ENCODE measurements around the gene MAP3K1. TPM values are rescaled to one million over a fixed set of nuclear protein-coding genes. Genes with fewer than 3 reads are reported as not detected.
"Not testable (repeated sequence)": the region's sequence is repeated elsewhere in the genome, so short reads cannot be mapped to it uniquely, and the experiment has no call there.

Gene MAP3K1
- total RNA-seq, 1 experiment from 2014 or later, result 18.4 TPM

DNA sequence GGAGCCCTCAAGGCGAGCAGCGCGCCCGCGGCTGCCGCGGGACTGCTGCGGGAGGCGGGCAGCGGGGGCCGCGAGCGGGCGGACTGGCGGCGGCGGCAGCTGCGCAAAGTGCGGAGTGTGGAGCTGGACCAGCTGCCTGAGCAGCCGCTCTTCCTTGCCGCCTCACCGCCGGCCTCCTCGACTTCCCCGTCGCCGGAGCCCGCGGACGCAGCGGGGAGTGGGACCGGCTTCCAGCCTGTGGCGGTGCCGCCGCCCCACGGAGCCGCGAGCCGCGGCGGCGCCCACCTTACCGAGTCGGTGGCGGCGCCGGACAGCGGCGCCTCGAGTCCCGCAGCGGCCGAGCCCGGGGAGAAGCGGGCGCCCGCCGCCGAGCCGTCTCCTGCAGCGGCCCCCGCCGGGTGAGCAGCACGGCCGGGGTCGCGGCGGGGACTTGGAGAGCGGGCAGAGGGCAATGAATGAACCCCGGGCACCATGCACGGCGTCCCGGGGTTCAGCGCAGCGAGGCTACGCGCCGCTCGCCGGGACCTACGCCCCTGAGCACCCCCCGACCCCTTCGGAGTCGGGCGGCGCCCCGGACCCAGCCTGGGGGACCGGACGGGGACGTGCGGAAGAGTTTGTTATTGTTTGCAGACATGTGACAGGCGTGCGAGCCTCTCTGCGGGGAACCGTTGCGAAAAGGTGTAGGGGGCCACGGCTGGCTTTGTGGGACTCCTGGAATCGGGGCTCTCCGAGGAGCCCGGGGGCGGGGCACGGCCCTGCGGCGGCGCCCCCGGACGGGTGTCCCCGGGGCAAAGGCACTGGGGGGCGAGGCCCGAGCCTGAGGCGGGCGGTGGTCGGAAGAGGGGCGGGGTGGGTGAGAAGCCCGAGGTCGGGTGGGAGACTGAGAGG lies 553 bp downstream of the MAP3K1 start:
- peak; percentile 44 for DNase-seq (ENCODE audit: low spot score)

DNA sequence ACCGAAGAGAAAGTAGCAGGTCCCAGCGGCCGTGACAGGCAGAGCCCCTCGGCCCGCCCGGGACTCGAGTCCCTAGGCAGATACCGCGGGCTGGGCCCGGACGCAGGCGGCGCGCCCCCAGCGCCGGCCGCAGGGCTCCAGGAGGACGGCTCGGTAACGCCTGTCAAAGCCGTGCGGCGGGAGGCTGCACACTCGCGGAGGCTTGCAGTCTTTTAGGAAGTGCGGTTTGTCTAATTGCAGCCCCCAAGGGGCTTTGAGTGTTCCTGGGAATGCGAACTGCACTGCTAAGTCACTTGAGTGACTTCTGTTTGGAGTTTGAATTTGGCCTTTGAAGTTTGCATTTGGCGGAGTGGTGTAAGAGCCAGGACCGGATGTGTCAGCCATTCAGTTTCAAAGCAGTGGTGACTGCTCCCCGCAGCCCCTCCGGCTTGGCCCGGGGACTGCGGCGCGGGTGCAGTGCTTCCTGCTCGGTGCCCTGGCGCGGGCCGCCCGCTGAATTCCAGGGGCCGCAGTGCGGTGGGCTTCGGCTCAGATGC lies 1.3 kb downstream of the MAP3K1 start:
- peak; percentile 70 for DNase-seq (ENCODE audit: low spot score)

DNA sequence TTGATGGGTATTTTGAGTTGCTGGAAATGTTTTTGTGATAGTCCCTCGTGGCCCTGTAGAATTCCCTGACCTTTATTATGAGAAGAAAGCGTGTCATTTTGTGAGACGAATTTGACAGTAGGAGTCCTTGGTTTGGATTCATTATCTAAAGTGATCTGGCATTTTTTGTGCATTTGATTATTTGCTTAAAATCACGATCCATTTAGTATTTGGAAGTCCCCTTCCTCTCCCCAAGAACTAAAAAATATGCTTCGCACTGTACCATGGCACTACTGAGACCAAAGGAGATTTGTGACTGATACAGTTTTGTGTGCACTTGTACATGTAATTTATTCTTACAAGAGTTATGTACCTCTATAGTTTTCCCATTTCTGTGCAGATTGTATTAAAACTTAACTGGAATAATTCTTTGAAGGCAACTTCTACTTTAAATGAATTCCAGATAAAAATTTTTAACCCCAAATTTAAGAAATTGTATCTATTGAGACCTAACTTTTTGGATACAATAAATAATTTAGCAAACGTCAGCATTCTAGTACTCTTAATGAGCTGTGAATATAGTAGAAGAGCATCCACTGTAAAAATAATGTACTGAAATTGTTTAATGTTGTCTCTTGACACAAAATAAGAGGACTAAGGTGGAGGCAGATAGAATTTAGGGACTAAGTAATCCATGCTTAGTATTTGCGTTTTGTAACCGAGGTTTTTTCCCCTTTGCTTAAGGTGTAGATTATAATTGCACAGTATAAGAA lies 2.1 kb downstream of the MAP3K1 start:
- peak; percentile 64 for DNase-seq (ENCODE audit: low spot score)

DNA sequence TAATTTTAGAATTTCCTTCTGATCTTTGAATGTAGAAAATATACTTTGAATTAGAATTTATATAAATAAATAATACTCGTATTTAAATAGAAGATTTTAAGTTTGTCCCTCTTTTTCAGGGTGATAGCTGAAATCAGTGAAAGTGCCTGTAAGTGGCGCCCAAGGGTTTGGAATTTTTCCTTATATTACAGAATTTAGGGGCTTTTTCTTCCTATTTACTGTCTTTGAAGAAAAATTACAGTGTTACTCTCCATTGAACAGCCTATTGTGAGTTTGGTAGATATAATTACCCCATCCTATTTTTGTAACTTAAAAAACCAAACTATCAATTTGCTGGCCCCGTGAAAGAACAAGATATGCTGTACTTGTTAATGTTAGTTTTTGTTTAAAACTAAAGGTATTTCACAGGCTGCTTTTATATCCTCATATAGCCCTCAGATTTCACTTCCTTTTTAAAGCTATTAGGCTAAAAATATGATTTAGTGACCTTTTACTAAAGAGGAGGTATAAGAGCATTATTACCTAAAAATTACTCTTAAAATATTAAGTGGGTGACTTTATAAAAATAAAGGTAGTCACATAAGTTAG lies 3.2 kb downstream of the MAP3K1 start:
- no peak for DNase-seq (ENCODE audit: low spot score)

DNA sequence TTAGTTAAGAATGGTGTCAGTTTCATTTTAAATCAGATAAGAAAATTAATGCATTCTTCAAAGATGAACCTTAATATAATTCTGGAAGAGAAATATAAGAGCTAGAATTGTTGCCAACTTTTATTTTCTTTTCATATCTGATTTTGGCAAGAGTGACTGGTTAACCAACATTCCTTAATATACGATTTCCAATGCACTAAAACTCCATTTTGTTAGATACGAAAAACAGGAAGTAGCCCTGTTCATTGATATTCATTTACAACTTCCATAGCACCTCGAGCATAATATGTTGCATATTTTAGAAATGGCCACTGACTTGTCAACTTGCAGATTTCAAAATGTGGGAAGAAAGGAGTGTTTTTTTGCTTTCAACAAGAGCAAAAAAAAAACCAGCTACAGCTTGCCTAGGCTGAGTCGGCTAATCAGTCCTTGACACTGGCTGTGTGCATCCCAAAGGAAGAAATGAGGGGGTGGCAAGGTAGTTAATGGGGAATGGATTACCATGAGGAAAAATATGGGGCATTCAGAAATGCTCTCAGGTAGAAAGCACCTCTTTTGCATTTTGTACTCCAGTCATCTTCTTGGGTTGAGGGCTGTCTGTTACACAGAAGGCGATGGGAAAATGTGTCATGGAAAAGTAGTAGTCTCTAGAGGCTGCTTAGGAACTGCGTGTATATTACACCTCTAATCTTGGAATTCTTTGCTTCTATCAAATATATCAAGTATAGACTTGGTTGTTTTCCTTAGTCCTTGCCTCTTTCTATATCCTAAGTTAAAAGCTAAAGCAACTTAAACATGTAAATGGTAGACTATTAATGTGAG lies 3.9 kb downstream of the MAP3K1 start:
- peak; percentile 55 for DNase-seq (ENCODE audit: low spot score)

DNA sequence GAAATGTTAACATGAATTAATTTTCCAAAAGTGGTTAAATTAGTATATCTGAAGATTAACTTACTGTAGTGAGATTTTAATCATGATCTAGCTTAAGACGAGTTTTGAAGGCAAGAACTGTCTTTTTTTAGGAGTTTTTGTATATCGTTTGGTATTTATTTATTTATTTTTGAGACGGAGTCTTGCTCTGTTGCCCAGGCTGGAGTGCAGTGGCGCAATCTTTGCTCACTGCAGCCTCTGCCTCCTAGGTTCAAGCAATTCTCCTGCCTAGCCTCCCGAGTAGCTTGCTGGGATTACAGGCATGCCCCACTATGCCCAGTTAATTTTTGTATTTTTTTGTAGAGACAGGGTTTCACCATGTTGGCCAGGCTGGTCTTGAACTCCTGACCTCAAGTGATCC lies 6.5 kb downstream of the MAP3K1 start:
- not testable (repeated sequence) for DNase-seq (ENCODE audit: low spot score)

DNA sequence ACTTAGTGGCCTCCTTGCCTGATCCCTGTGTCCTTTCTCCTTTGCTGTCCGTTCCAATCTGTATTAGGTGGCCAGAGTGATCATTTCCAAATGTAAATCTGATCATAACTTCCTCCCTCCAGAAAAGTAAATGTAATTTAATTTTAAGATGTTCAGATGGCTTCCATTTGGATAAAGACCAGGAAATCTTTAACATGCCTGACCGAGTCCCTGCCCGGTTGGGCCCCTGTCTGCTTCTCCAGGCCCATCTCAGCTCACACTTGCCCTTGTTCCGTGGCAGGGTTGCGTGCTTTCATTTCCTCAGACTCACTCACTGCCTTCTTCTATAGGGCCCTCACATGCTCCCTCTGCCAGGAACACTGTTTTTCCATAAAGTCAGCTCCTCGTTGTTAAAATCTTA lies 7.6 kb downstream of the MAP3K1 start:
- no peak for DNase-seq (ENCODE audit: low spot score)

DNA sequence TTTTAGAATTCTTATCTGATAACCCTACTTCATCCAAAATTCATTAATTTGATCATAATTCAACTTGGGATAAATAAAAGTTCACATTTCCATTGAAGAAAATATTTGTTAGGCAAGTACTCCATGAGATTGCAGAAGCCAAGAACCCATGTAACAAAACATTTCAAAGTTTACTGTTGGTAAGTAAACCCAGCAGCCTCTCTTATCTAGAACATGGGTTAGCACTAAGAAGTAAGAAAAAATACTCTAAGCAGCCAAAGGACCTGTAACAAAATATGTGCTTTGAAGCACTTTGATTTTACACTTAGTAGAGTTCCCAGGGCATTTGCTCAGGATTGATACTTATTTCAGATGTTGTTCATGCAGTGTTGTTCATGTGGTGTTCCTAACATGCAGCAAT lies 8.7 kb downstream of the MAP3K1 start:
- DNase-seq (ENCODE audit: low spot score), result no peak

DNA sequence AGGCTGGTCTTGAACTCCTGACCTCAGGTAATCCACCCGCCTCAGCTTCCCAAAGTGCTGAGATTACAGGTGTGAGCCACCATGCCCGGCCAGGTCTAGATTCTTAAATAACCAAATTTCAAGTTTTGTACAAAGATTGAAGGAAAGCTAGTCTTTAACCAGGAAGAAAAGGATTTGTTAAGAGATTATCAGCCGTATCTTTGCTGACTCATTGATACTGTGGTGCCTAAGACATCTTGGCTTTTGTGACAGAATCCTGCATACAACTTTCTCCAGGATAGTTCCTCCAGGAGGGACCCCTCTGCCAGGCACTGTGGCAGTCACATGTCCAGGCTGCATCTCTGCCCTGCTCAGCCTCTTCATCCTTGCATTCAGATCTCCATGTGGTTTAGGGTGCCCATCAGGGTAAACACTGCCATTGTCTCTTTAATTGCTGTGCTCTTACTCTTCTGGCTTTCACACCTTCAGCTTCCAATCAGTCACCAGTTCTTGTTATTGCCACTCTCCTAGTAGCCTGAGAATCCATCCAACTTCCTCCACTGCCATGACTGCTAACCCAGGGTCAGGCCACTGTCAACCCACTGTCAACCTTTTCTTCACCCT lies 10.0 kb downstream of the MAP3K1 start:
- DNase-seq (ENCODE audit: low spot score), result no peak

DNA sequence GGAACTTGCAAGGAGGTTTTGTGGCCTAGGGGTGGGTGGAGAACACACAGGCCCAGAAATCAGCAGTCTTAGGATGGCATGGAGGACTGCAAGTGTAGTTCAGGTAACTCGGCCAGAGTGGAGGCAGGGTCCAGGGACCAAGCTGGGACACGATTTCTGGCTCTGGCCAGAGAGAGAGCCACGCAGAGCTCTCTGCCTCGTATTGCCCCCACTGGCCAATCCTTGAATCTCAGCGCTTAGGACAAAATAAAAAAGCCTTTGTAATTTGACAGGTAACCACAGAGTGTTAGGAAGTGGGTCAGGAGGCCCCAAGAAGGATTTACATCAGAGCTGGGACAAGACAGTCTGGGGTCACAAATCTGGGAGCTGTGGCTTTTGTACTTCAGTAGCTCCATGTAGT lies 11.7 kb downstream of the MAP3K1 start:
- DNase-seq (ENCODE audit: low spot score), result peak; percentile 54

DNA sequence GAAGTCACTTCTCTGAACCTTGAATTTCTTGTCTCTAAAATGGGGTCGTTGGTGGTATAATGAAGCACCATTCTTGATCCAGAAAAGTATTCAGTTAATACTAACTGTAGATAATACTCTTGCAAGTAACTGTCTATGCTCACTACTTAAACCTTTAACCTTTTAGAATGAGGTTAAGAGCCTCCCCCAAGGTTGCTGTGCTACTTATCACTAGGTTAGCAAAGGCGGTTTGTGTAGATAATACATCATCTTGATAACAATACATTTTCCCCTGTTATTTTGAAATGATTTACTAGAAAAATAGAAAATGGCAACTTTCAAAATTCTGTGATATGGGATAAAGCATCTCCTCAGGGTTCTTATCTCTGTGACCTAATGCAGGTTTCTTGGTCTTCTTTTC lies 12.6 kb downstream of the MAP3K1 start:
- DNase-seq (ENCODE audit: low spot score), result no peak

DNA sequence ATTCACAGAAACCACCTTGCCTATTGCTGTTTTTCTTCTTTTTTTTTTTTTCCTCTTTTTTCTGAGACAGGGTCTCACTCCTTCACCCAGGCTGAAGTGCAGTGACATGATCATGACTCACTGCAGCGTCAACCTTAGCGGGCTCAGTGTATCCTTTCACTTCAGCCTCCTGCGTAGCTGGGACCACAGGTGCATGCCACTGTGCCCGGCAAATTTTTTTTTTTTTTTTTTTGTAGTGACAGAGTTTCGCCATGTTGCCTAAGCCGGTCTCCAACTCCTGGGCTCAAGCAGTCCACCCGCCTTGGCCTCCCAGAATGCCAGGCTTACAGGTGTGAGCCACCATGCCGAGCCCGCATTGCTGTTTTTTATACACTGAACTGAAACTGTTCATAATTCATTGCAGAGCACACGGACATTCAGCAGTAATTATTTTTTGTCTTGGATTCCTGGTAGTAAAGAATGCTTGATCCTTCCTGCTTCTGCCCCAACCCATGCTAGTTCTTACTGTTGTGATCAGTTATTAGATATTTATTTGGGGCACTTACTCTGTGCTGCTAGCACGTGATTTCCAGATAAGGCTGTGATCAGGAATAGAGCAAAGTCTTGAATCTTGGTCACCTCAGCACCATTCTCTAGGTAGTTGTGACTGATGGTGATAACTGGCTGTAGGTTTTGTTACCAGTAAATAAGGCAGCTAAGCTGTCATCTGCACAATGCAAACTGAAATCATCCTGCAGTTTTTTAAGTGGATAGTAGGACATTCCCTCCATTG lies 14.0 kb downstream of the MAP3K1 start:
- DNase-seq (ENCODE audit: low spot score), result no peak

DNA sequence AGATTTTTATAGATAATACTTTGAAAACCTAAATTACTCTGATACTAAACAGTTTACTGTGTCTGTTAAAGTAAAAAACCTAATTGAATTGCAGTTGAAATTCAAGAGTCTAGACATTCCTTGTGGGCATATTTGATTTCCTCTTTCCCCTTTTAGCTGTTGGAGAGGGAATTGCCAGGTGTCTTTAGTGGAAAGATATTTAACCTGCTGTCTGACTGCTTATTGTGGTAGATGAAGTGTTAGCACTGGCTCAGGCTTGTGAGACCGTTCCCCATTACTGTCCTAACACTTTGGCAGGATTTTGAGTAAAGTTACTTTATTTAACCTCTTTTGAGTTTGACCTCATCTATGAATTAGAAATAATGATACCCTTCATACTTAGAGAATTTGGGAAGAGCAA lies 16.4 kb downstream of the MAP3K1 start:
- no peak for DNase-seq (ENCODE audit: low spot score)

DNA sequence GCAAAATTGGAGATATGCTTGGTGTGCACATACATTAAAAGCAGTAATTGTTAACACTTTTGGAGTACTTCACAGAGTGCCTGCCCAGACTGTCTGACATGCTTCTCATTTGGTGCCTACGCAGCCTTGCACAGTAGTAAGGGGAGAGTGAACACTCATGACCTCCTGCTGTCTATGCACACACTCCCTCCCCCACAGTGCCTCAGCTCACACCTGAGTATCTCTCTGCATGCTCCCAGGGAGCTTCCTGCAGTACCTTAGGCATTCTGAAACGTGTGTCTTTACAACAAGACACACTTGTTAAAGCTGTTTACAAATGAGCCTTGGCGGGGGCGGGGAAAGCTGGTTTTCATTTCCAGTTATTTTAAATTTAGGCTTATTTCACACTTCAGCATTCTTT lies 18.0 kb downstream of the MAP3K1 start:
- DNase-seq (ENCODE audit: low spot score), result no peak

DNA sequence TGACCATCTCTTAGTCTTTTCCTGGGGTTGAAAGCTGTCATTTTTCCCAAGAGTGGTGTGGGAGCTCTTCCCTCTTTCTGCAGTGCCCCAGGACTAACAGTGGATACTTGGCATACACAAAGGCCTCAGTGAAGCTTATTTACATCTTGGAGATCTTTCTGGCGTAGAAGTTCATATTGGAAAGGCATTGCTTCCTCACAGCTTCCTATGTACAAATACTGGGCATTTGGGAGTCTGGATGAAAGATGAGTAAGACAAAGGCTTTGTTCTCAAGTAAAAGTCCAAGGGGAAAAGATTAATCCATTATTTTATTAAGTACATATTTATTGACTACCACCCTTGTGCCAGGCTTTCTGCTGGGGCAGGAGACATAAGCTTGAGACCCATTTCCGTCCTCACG lies 22.0 kb downstream of the MAP3K1 start:
- no peak for DNase-seq (ENCODE audit: low spot score)

DNA sequence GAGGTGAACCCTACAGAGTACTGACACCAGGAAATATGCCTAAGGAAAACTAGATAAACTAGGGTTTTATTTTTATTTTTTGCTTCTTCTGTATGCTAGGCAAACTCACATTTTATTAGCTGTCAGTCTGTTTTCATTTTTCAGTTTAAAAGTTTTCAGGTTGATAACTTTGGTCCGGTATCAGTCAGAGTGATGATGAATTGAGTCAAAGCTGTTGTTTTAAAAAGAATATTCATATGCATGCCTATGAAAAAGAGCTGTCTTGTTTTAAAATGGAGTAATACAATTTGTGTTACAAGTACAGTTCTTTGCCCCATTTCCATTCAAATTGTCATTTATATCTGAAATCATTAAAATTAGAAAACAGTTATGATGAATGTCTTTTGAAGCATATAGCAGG lies 22.6 kb downstream of the MAP3K1 start:
- DNase-seq (ENCODE audit: low spot score), result no peak

DNA sequence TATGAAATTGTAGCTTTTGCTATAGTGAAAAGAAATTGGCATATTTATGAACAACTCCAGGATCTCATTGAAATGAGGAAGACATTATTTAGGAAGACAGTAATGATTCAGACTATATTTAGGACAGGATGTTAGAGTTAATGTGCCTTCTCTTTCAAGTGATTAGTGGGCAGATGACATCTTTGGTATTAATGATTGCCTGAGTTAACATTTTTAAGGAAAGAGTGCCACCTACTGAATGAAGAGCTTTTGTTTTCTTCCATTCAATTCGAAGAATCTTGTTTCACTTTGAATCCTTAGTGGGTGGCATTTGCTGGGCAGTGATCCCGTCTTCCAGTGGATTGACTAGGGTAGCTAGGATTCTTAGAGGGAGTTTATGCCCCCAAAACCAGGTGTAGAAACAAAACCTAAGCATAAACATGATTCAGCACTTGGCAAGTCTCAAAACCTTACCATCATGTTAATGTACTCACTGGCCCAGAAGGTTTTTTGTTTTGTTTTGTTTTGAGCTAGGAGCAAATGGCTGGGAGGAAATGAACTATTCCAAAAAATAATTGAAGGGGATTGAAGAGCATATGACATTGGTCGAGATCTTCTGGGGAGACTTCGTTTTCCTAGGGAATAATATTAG lies 23.2 kb downstream of the MAP3K1 start:
- DNase-seq (ENCODE audit: low spot score), result peak; percentile 73

DNA sequence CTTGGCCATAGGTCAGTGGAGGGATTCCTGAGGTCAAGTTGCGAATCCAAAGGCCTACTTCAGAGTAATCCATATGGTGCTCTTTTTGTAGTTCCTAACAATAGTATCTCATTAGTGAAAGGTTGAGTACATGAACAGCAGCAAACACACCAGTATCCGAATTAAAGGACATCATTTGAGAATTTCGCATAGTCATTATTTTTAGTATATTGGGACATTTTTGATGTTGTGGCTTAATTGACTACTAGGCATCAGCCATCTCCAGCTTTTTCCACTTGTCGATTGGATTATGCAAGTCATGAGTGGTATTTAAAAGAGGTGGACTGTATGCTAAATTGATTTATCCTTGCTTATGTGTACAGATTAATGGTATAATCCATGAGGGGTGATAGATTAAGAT lies 23.7 kb downstream of the MAP3K1 start:
- DNase-seq (ENCODE audit: low spot score), result no peak

DNA sequence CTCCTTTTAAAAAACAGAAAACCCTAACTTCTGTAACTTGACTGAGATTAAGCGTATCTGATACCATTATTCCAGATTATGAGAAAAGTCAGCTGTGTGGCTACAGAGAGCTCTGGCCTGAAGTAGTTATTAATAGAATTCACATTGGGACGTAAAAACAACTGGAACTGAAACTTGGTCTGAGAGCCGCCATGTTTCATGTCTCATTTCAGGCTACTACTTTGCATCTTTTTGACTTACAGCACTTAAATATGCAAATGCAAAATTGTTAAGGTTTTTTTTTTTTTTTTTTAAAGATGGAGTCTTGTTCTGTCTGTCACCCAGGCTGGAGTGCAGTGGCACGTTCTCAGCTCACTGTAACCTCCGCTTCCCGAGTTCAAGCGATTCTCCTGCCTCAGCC lies 25.2 kb downstream of the MAP3K1 start:
- DNase-seq (ENCODE audit: low spot score), result no peak

DNA sequence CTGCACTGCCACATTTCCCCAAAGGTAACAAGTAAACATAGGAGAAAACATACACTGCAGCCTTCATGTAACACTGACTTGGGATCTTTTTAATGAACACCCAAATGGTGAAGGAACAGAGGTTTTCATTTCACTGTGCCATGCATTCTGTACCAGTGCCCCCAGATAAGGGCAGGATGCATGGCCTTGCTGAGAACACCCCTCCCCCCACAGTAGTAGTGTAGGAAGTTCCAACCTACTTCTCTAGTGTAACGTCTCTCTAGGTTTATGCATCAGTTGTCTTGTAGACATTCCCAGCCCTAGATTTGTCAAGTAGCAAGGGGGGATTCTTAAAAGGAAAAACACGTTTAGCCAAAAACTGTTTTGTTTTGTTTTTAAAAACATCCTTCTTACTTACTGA lies 29.9 kb downstream of the MAP3K1 start:
- DNase-seq (ENCODE audit: low spot score), result no peak

Data from HT-29 (cell line).